GM10248 (cell line): Measurements from ENCODE around the gene CELF6.

Source experiments
- CTCF ChIA-PET: fragments of 300-600 bp; sonication (Branson Sonifier 250); formaldehyde crosslinking; extraction: SDS; loops from one replicate; lab custom pipeline; 2021; ENCODE audit warnings: antibody characterized with exemption; lab: Yijun Ruan, JAX
- POLR2A ChIA-PET: fragments of 350-650 bp; sonication (Branson Sonifier 250); formaldehyde crosslinking; extraction: SDS; loops from one replicate; lab custom pipeline; 2020; ENCODE audit warnings: antibody characterized with exemption; lab: Yijun Ruan, JAX
- DNase-seq: peaks from one replicate; pipeline ENCODE4 v3.0.0; 2012; ENCODE audit errors: extremely low spot score
- CTCF ChIP-seq: IDR thresholded peaks from 2 replicates; pipeline ENCODE4 v1.5.1; 2012; ENCODE audit warnings: mild to moderate bottlenecking, low read depth; ENCODE audit errors: extremely low read depth, missing control alignments, control extremely low read depth

CELF6 gene

GRCh38 chr15:72248514-72248913 lies 71.4 kb downstream of the CELF6 start:
- DNase-seq: no peak
- ChIA-PET CTCF (interaction anchor here (1.4 kb wide), 1 partner anchor 8 kb away, joined by 4 read pairs; no protein-coding TSS in a partner anchor), POLR2A (no interaction called here)
- TF ChIP-seq CTCF: no peak

- CTCF ChIA-PET: interaction anchor here (1.2 to 5.3 kb wide), 3 partner anchors 11 to 43 kb away, joined by 5 to 28 read pairs (median 7); no protein-coding TSS in a partner anchor
- TF ChIP-seq CTCF: no peak
- DNase-seq: no peak
- POLR2A ChIA-PET: no interaction called here
These were observed 77.1 kb downstream of the CELF6 start for GRCh38 chr15:72242775-72243370.

- CTCF ChIA-PET: interaction anchor here (0.8 to 5.3 kb wide), 4 partner anchors 9 to 39 kb away, joined by 3 to 28 read pairs (median 4); no protein-coding TSS in a partner anchor
- no peak for TF ChIP-seq CTCF
- no peak for DNase-seq
- POLR2A ChIA-PET: interaction anchor here (0.6 kb wide), 1 partner anchor 134 kb away, joined by 5 read pairs; no protein-coding TSS in a partner anchor
These were observed 80.3 kb downstream of the CELF6 start for GRCh38 chr15:72239652-72240051.

- TF ChIP-seq CTCF: no peak
- ChIA-PET POLR2A (interaction anchor here (1.8 kb wide), 1 partner anchor 11 kb away, joined by 20 read pairs; no protein-coding TSS in a partner anchor), CTCF (interaction anchor here (0.8 to 5.3 kb wide), 5 partner anchors 11 to 45 kb away, joined by 3 to 28 read pairs (median 3); no protein-coding TSS in a partner anchor)
- DNase-seq: no peak
These were observed 81.4 kb downstream of the CELF6 start for GRCh38 chr15:72238586-72238985.

- DNase-seq: no peak
- ChIA-PET CTCF (interaction anchor here (1.5 to 5.3 kb wide), 3 partner anchors 11 to 44 kb away, joined by 3 to 28 read pairs (median 6); no protein-coding TSS in a partner anchor), POLR2A (interaction anchor here (1.8 kb wide), 1 partner anchor 10 kb away, joined by 20 read pairs; no protein-coding TSS in a partner anchor)
- no peak for TF ChIP-seq CTCF
These were observed 82.1 kb downstream of the CELF6 start for GRCh38 chr15:72237853-72238224.

GRCh38 chr15:72237029-72237852 lies 82.7 kb downstream of the CELF6 start:
- TF ChIP-seq CTCF: no peak
- DNase-seq: peak; percentile 56
- CTCF ChIA-PET: interaction anchor here (1.5 to 2.4 kb wide), 3 partner anchors 14 to 43 kb away, joined by 3 to 6 read pairs (median 3); no protein-coding TSS in a partner anchor
- POLR2A ChIA-PET: interaction anchor here (1.8 kb wide), 1 partner anchor 10 kb away, joined by 20 read pairs; no protein-coding TSS in a partner anchor
